ENCODE data around the gene FBN1. TPM values are rescaled to one million over a fixed set of nuclear protein-coding genes. Genes with fewer than 3 reads are reported as not detected.

The FBN1 gene
- total RNA-seq, 1 donor, result 1,556 TPM

GRCh38 chr15:48560321-48561051 is 85.0 kb downstream of the FBN1 start:
- Histone ChIP-seq H3K9me3 (ENCODE audit: low read depth, low read length) (no peaks in the 10 kb centered on the region), H3K79me2 (ENCODE audit: insufficient read depth, low read length) (peaks cover 98% of the 10 kb centered on the region), H3K4me2 (ENCODE audit: insufficient read depth, low read length) (peak overlapping the region; percentile 43), H4K20me1 (ENCODE audit: insufficient read depth, low read length) (peaks cover 34% of the 10 kb centered on the region), H3K36me3 (ENCODE audit: insufficient read depth, low read length) (peaks cover 17% of the 10 kb centered on the region), H3K27ac (ENCODE audit: low read depth, low read length) (peak overlapping the region; percentile 82), H2AFZ (ENCODE audit: low read length) (no peak overlapping the region), H3K4me3 (ENCODE audit: insufficient read depth, low read length) (no peak overlapping the region), H3K27me3 (ENCODE audit: insufficient read depth, low read length) (no peaks in the 10 kb centered on the region), H3K4me1 (ENCODE audit: insufficient read depth, low read length) (peaks cover 64% of the 10 kb centered on the region)
- no peak for DNase-seq (ENCODE audit: insufficient read length, low spot score, missing footprints)
- no peak for TF ChIP-seq CTCF (IDR thresholded peaks at IDR 0.05; ENCODE audit: extremely low read depth, low read depth, low read length)

GRCh38 chr15:48559285-48559684 is 86.2 kb downstream of the FBN1 start:
- no peak overlapping the region for H2AFZ ChIP-seq (ENCODE audit: low read length)
- H3K4me1 ChIP-seq (ENCODE audit: insufficient read depth, low read length), result peaks cover 66% of the 10 kb centered on the region
- H3K79me2 ChIP-seq (ENCODE audit: insufficient read depth, low read length), result peaks cover 99% of the 10 kb centered on the region
- H4K20me1 ChIP-seq (ENCODE audit: insufficient read depth, low read length), result peaks cover 28% of the 10 kb centered on the region
- no peaks in the 10 kb centered on the region for H3K9me3 ChIP-seq (ENCODE audit: low read depth, low read length)
- H3K4me2 ChIP-seq (ENCODE audit: insufficient read depth, low read length), result peak overlapping the region; percentile 43
- H3K36me3 ChIP-seq (ENCODE audit: insufficient read depth, low read length), result peaks cover 17% of the 10 kb centered on the region
- no peak for TF ChIP-seq CTCF (IDR thresholded peaks at IDR 0.05; ENCODE audit: extremely low read depth, low read depth, low read length)
- H3K27me3 ChIP-seq (ENCODE audit: insufficient read depth, low read length), result no peaks in the 10 kb centered on the region
- H3K4me3 ChIP-seq (ENCODE audit: insufficient read depth, low read length), result no peak overlapping the region
- DNase-seq (ENCODE audit: insufficient read length, low spot score, missing footprints), result peak; percentile 68
- peak overlapping the region; percentile 82 for H3K27ac ChIP-seq (ENCODE audit: low read depth, low read length)

- Histone ChIP-seq H3K9me3 (ENCODE audit: low read depth, low read length) (no peaks in the 10 kb centered on the region), H3K4me1 (ENCODE audit: insufficient read depth, low read length) (peaks cover 77% of the 10 kb centered on the region), H3K27me3 (ENCODE audit: insufficient read depth, low read length) (no peaks in the 10 kb centered on the region), H4K20me1 (ENCODE audit: insufficient read depth, low read length) (peaks cover 28% of the 10 kb centered on the region), H3K4me2 (ENCODE audit: insufficient read depth, low read length) (no peak overlapping the region), H3K36me3 (ENCODE audit: insufficient read depth, low read length) (peaks cover 19% of the 10 kb centered on the region), H2AFZ (ENCODE audit: low read length) (no peak overlapping the region), H3K27ac (ENCODE audit: low read depth, low read length) (peak overlapping the region; percentile 4), H3K4me3 (ENCODE audit: insufficient read depth, low read length) (no peak overlapping the region), H3K79me2 (ENCODE audit: insufficient read depth, low read length) (peaks cover 98% of the 10 kb centered on the region)
- no peak for TF ChIP-seq CTCF (IDR thresholded peaks at IDR 0.05; ENCODE audit: extremely low read depth, low read depth, low read length)
- DNase-seq (ENCODE audit: insufficient read length, low spot score, missing footprints), result no peak
Measured at GRCh38 chr15:48558226-48558625, 87.3 kb downstream of the FBN1 start.

GRCh38 chr15:48557335-48557734 is 88.2 kb downstream of the FBN1 start:
- no peak for TF ChIP-seq CTCF (IDR thresholded peaks at IDR 0.05; ENCODE audit: extremely low read depth, low read depth, low read length)

More at GRCh38 chr15:48557335-48557734, 88.2 kb downstream of the FBN1 start:
- Histone ChIP-seq H3K4me2 (ENCODE audit: insufficient read depth, low read length) (no peak overlapping the region), H3K36me3 (ENCODE audit: insufficient read depth, low read length) (peaks cover 20% of the 10 kb centered on the region), H3K9me3 (ENCODE audit: low read depth, low read length) (no peaks in the 10 kb centered on the region), H3K4me3 (ENCODE audit: insufficient read depth, low read length) (no peak overlapping the region), H2AFZ (ENCODE audit: low read length) (no peak overlapping the region), H4K20me1 (ENCODE audit: insufficient read depth, low read length) (peaks cover 31% of the 10 kb centered on the region), H3K27me3 (ENCODE audit: insufficient read depth, low read length) (no peaks in the 10 kb centered on the region), H3K4me1 (ENCODE audit: insufficient read depth, low read length) (peaks cover 81% of the 10 kb centered on the region), H3K79me2 (ENCODE audit: insufficient read depth, low read length) (peaks cover 98% of the 10 kb centered on the region), H3K27ac (ENCODE audit: low read depth, low read length) (peak overlapping the region; percentile 4)
- DNase-seq (ENCODE audit: insufficient read length, low spot score, missing footprints), result no peak
